CD4-positive, alpha-beta T cell treated with Interleukin-21 for 1 hour (primary cell): ENCODE measurements around the gene TIMP3.
"Not testable (repeated sequence)": the region's sequence is repeated elsewhere in the genome, so short reads cannot be mapped to it uniquely, and the experiment has no call there.

Experiments used
- DNase-seq: peaks from one replicate; pipeline ENCODE4 v3.0.0-alpha.2; 2020

The TIMP3 gene

GRCh38 chr22:32859743-32860142 is 58.2 kb downstream of the TIMP3 start:
- DNase-seq = no peak

GRCh38 chr22:32861330-32861729 is 59.8 kb downstream of the TIMP3 start:
- DNase-seq = no peak

- DNase-seq = no peak
These were observed 60.6 kb downstream of the TIMP3 start for GRCh38 chr22:32862083-32862482.

GRCh38 chr22:32862936-32863661 is 61.6 kb downstream of the TIMP3 start:
- DNase-seq = no peak

GRCh38 chr22:32864041-32864440 is 62.5 kb downstream of the TIMP3 start:
- DNase-seq = no peak

- DNase-seq = no peak
These were observed 63.1 kb downstream of the TIMP3 start for GRCh38 chr22:32864596-32864995.

GRCh38 chr22:32866953-32867352 is 65.4 kb downstream of the TIMP3 start:
- DNase-seq = no peak

GRCh38 chr22:32868946-32869345 is 67.4 kb downstream of the TIMP3 start:
- DNase-seq = no peak

- DNase-seq = no peak
These were observed 69.0 kb downstream of the TIMP3 start for GRCh38 chr22:32870474-32870873.

- DNase-seq = not testable (repeated sequence)
These were observed 72.1 kb downstream of the TIMP3 start for GRCh38 chr22:32873604-32874003.

GRCh38 chr22:32874385-32874784 is 72.9 kb downstream of the TIMP3 start:
- no peak for DNase-seq

GRCh38 chr22:32874976-32875375 is 73.5 kb downstream of the TIMP3 start:
- no peak for DNase-seq

- DNase-seq = no peak
These were observed 75.0 kb downstream of the TIMP3 start for GRCh38 chr22:32876516-32876915.

- no peak for DNase-seq
These were observed 75.7 kb downstream of the TIMP3 start for GRCh38 chr22:32877196-32877595.

- no peak for DNase-seq
These were observed 78.0 kb downstream of the TIMP3 start for GRCh38 chr22:32879550-32879949.

- DNase-seq = no peak
These were observed 78.6 kb downstream of the TIMP3 start for GRCh38 chr22:32880061-32880460.

- DNase-seq = no peak
These were observed 79.0 kb downstream of the TIMP3 start for GRCh38 chr22:32880505-32880892.

GRCh38 chr22:32880893-32881596 is 79.5 kb downstream of the TIMP3 start:
- peak; percentile 6 for DNase-seq

- no peak for DNase-seq
These were observed 80.9 kb downstream of the TIMP3 start for GRCh38 chr22:32882360-32882755.

GRCh38 chr22:32882774-32883530 is 81.4 kb downstream of the TIMP3 start:
- no peak for DNase-seq

GRCh38 chr22:32887324-32887980 is 85.9 kb downstream of the TIMP3 start:
- DNase-seq = no peak

- no peak for DNase-seq
These were observed 87.5 kb downstream of the TIMP3 start for GRCh38 chr22:32888976-32889375.

GRCh38 chr22:32896891-32897290 is 95.4 kb downstream of the TIMP3 start:
- no peak for DNase-seq
